Natural killer cell (primary cell): Measurements from ENCODE around the gene PRIM1. TPM values are rescaled to one million over a fixed set of nuclear protein-coding genes. Genes with fewer than 3 reads are reported as not detected.

Source experiments
- ATAC-seq, 3 donors: fragments of 150-1000 bp in 2 of 3; fragments of 200-7000 bp in 1 of 3; cut with Tn5 transposase; 1 replicate in 1 of 3; 2 replicates in 2 of 3; pipeline ENCODE4 v1.10.0; 2021; ENCODE audit warnings: mild to moderate bottlenecking in 2 of 3, moderate library complexity in 2 of 3
- DNase-seq, 2 donors: peaks; one replicate each; pipeline versions ENCODE4 v3.0.0 to v3.0.0-alpha.2; 2013 to 2021; ENCODE audit warnings: mixed read lengths in 1 of 2
- H3K27ac ChIP-seq: one replicate; pipeline ENCODE4 v1.5.1; 2013; ENCODE audit warnings: mild to moderate bottlenecking, low read length
- H3K27me3 ChIP-seq: one replicate; pipeline ENCODE4 v1.6.1; 2013; ENCODE audit warnings: low read length; ENCODE audit not compliant: control insufficient read depth, insufficient read depth
- H3K36me3 ChIP-seq: one replicate; pipeline ENCODE4 v1.6.1; 2013; ENCODE audit warnings: low read length; ENCODE audit not compliant: control insufficient read depth, insufficient read depth
- H3K4me1 ChIP-seq: one replicate; pipeline ENCODE4 v1.6.1; 2013; ENCODE audit warnings: low read length; ENCODE audit not compliant: control insufficient read depth, insufficient read depth
- H3K4me3 ChIP-seq: one replicate; pipeline ENCODE4 v1.5.1; 2013; ENCODE audit warnings: low read length
- H3K9me3 ChIP-seq: one replicate; pipeline ENCODE4 v1.6.1; 2013; ENCODE audit warnings: low read length; ENCODE audit not compliant: control insufficient read depth, insufficient read depth
- H3K27ac Mint-ChIP-seq, 2 donors: one replicate each; pipeline ENCODE4 v1.8.0; 2022; ENCODE audit warnings: mild to moderate bottlenecking in 2 of 2, mixed read lengths in 2 of 2, moderate library complexity in 1 of 2
- H3K27me3 Mint-ChIP-seq, 2 donors: one replicate each; pipeline ENCODE4 v1.8.0; 2022; ENCODE audit warnings: low read depth in 2 of 2, mixed read lengths in 2 of 2
- H3K36me3 Mint-ChIP-seq: one replicate; pipeline ENCODE4 v1.8.0; 2022; ENCODE audit warnings: mixed read lengths
- H3K4me1 Mint-ChIP-seq, 2 donors: one replicate each; pipeline ENCODE4 v1.8.0; 2022; ENCODE audit warnings: mixed read lengths in 2 of 2
- H3K4me3 Mint-ChIP-seq: one replicate; pipeline ENCODE4 v1.8.0; 2022; ENCODE audit warnings: mild to moderate bottlenecking, moderate library complexity, mixed read lengths
- H3K9me3 Mint-ChIP-seq, 2 donors: one replicate each; pipeline ENCODE4 v1.8.0; 2022; ENCODE audit warnings: mixed read lengths in 2 of 2
- WGBS: methylation state at CpG from one replicate; pipeline ENCODE4 v1.1.7; 2013; ENCODE audit warnings: missing lambda C conversion rate; ENCODE audit not compliant: insufficient coverage; 5-methylcytosine and 5-hydroxymethylcytosine counted together
- intact Hi-C: fragments of 100-400 bp; cut with micrococcal nuclease; formaldehyde crosslinking; loops from one replicate; pipeline ENCODE4 v1.14.2; 2022
- total RNA-seq, 4 donors: library from RNA; stranded (reverse); fragments of 120-200 nt in 1 of 4; gene quantifications; one replicate each; pipeline versions ENCODE4 v1.2.3 to v1.2.4, GENCODE V29; 2013 to 2022
- TF ChIP-seq, protein P1 (sequence below): fragments of 200-600 bp; IDR thresholded peaks from one replicate; pipeline ENCODE4 v1.8.0; 2022; ENCODE audit warnings: antibody characterized with exemption

PRIM1 gene
- total RNA-seq, 3 donors from 2014 or later (not counting 1 experiment from before 2014, with no cell fraction given) = 10.1 to 11.9 (median 10.4) TPM

DNA sequence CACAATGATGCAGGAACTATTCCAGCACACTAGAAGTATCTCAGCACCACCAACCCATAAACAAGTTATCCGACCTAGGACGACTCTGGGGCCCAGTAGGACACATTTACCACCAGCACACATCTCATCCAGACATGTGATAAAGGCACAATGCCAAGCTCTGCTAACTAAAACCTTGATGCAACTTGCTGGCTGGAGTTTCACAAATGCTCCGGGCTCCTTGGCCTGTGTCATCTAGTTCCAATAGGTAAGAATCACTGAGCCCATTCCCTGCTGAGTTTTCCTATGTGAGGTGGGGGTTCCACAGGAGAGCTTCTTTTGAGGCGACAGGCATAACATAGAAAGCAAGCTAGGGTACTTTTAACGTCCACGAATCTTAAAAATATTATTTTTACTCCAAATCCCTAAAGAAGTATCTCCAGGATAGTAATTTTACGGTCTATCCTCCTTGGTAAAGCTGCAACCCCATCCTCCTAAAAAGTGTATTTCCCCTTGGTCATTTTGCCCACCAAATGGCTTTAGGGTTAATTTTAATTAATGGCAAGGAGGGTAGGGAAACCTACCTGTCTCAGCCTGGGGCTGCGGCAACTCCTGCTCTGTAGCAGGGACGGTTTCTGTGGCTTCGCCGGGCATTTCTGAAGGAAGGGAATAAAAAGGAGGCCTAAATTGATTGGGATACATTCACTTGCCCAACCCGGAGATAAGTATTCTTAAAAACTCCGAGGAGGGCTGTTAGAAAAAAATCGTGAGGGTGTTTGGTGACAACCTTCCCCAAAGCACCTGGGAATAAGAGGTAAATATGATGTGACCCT, 28.0 kb downstream of the PRIM1 start:
- Histone ChIP-seq H3K4me1 (peaks cover 49% of the 10 kb centered on the region), H3K36me3 (peaks cover 44% of the 10 kb centered on the region), H3K27ac (peak overlapping the region; percentile 98), H3K9me3 (no peaks in the 10 kb centered on the region), H3K27me3 (no peaks in the 10 kb centered on the region), H3K4me3 (peak overlapping the region; percentile 99)
- Mint-ChIP-seq H3K9me3 (no peaks in the 10 kb centered on the region), H3K27me3 (no peaks in the 10 kb centered on the region), H3K4me3 (peak overlapping the region; percentile 99), H3K4me1 (peaks cover 68 to 70% of the 10 kb centered on the region in 2 donors), H3K27ac (peak overlapping the region; percentile 98), H3K36me3 (peaks cover 14% of the 10 kb centered on the region)
- intact Hi-C loops = no loop called here
- TF ChIP-seq, protein P1, sequence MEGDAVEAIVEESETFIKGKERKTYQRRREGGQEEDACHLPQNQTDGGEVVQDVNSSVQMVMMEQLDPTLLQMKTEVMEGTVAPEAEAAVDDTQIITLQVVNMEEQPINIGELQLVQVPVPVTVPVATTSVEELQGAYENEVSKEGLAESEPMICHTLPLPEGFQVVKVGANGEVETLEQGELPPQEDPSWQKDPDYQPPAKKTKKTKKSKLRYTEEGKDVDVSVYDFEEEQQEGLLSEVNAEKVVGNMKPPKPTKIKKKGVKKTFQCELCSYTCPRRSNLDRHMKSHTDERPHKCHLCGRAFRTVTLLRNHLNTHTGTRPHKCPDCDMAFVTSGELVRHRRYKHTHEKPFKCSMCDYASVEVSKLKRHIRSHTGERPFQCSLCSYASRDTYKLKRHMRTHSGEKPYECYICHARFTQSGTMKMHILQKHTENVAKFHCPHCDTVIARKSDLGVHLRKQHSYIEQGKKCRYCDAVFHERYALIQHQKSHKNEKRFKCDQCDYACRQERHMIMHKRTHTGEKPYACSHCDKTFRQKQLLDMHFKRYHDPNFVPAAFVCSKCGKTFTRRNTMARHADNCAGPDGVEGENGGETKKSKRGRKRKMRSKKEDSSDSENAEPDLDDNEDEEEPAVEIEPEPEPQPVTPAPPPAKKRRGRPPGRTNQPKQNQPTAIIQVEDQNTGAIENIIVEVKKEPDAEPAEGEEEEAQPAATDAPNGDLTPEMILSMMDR = no peak
- DNase-seq (peak in 1 of 2 donors; percentile 47), ATAC-seq (no peak)
- 2% methylated on average over 14 of the region's 14 CpGs for WGBS

GRCh38 chr12:56723352-56723751, 28.8 kb downstream of the PRIM1 start:
- no peaks in the 10 kb centered on the region for H3K27me3 ChIP-seq

DNA sequence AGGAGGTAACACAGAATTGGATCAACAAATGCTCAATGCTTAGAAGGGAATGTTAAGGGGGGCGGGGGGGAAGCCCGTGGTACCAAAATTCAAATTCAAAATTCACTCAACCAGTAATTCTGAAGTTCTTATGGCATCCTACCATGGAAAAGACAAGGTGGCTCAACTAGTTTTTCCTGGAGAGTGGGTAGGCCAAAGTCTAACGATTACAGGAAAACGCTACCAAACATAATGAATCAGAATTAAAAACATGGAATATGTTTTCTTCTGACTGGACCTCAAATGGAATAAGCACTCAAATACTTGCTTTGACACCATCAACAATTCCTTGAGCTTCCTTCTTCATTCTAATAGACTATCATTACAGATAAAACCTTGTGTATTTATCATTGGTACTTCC, 29.3 kb downstream of the PRIM1 start:
- TF ChIP-seq, protein P1 = no peak
- H3K27me3 Mint-ChIP-seq = no peaks in the 10 kb centered on the region
- no peaks in the 10 kb centered on the region for H3K9me3 ChIP-seq
- ATAC-seq (no peak), DNase-seq (no peak)
- WGBS = 38% methylated on average over 2 of the region's 4 CpGs
- H3K27ac Mint-ChIP-seq = peak overlapping the region; percentile 98
- H3K36me3 ChIP-seq = peaks cover 44% of the 10 kb centered on the region
- H3K4me1 ChIP-seq = peaks cover 59% of the 10 kb centered on the region
- intact Hi-C loops = no loop called here
- H3K27ac ChIP-seq = no peak overlapping the region
- H3K9me3 Mint-ChIP-seq = no peaks in the 10 kb centered on the region
- peak overlapping the region; percentile 99 for H3K4me3 Mint-ChIP-seq
- peaks cover 73 to 77% of the 10 kb centered on the region in 2 donors for H3K4me1 Mint-ChIP-seq
- H3K27me3 ChIP-seq = no peaks in the 10 kb centered on the region
- peaks cover 16% of the 10 kb centered on the region for H3K36me3 Mint-ChIP-seq
- H3K4me3 ChIP-seq = no peak overlapping the region

More at GRCh38 chr12:56723352-56723751, 28.8 kb downstream of the PRIM1 start:
- Mint-ChIP-seq H3K27me3 (no peaks in the 10 kb centered on the region), H3K27ac (peak overlapping the region; percentile 98), H3K36me3 (peaks cover 16% of the 10 kb centered on the region), H3K4me3 (peak overlapping the region; percentile 99), H3K9me3 (no peaks in the 10 kb centered on the region), H3K4me1 (peaks cover 73 to 77% of the 10 kb centered on the region in 2 donors)
- Histone ChIP-seq H3K36me3 (peaks cover 44% of the 10 kb centered on the region), H3K4me3 (no peak overlapping the region), H3K9me3 (no peaks in the 10 kb centered on the region), H3K27ac (no peak overlapping the region), H3K4me1 (peaks cover 54% of the 10 kb centered on the region)
- TF ChIP-seq, protein P1 = no peak
- ATAC-seq (no peak), DNase-seq (no peak)
- intact Hi-C loops = no loop called here
- 60% methylated on average over 3 of the region's 3 CpGs for WGBS
